CD14-positive monocyte (primary cell): Measurements from ENCODE around the gene SEPTIN8. TPM values are rescaled to one million over a fixed set of nuclear protein-coding genes. Genes with fewer than 3 reads are reported as not detected.
A peak's percentile ranks its signal among the peaks of the same experiment; 100 is the strongest.

Source experiments
- DNase-seq, 3 donors: peaks; one replicate each; pipeline ENCODE4 v3.0.0-alpha.2; 2011 to 2022
- H2AFZ ChIP-seq: 2 replicates; pipeline ENCODE4 v1.6.0; 2012; ENCODE audit warnings: mild to moderate bottlenecking, low read depth, low read length, inconsistent platforms; ENCODE audit not compliant: insufficient read depth, poor library complexity, severe bottlenecking
- H3K27ac ChIP-seq, 2 donors: 1 replicate in 1 of 2; 2 replicates in 1 of 2; pipeline ENCODE4 v1.5.1; 2012 to 2013; ENCODE audit warnings: low read length in 2 of 2, control low read depth in 1 of 2, inconsistent platforms in 1 of 2, low read depth in 1 of 2, mild to moderate bottlenecking in 1 of 2
- H3K27me3 ChIP-seq, 2 donors: one replicate each; pipeline versions ENCODE4 v1.6.0 to v1.6.1; 2011 to 2013; ENCODE audit warnings: low read length in 2 of 2; ENCODE audit not compliant: control insufficient read depth in 2 of 2, insufficient read depth in 2 of 2
- H3K36me3 ChIP-seq, 2 donors: replicated peaks in 1 of 2; 1 replicate in 1 of 2; 2 replicates in 1 of 2; pipeline versions ENCODE4 v1.5.1 to v1.6.1; 2012 to 2013; ENCODE audit warnings: low read length in 2 of 2, control low read depth in 1 of 2, inconsistent platforms in 1 of 2, mild to moderate bottlenecking in 1 of 2; ENCODE audit not compliant: insufficient read depth in 2 of 2, control insufficient read depth in 1 of 2
- H3K4me1 ChIP-seq, 2 donors: 1 replicate in 1 of 2; 2 replicates in 1 of 2; pipeline versions ENCODE4 v1.5.1 to v1.6.1; 2012 to 2013; ENCODE audit warnings: low read length in 2 of 2, control low read depth in 1 of 2, inconsistent platforms in 1 of 2, mild to moderate bottlenecking in 1 of 2, moderate library complexity in 1 of 2; ENCODE audit not compliant: insufficient read depth in 2 of 2, control insufficient read depth in 1 of 2
- H3K4me2 ChIP-seq: replicated peaks from 2 replicates; pipeline ENCODE3; 2012; ENCODE audit warnings: low read length, moderate library complexity, mild to moderate bottlenecking; ENCODE audit not compliant: poor library complexity, severe bottlenecking; ENCODE audit errors: extremely low read depth
- H3K4me3 ChIP-seq, 3 experiments: fragments of 200-600 bp in 1 of 3; sonication (generic) in 1 of 3; replicated peaks in 1 of 3; 1 replicate in 2 of 3; 2 replicates in 1 of 3; pipeline ENCODE4 v1.5.1; 2011 to 2013; ENCODE audit warnings: low read length in 3 of 3, mild to moderate bottlenecking in 3 of 3, control low read depth in 2 of 3, low read depth in 2 of 3, inconsistent platforms in 1 of 3, moderate library complexity in 1 of 3
- H3K79me2 ChIP-seq: 2 replicates; pipeline ENCODE4 v1.6.0; 2012; ENCODE audit warnings: mild to moderate bottlenecking, control low read depth, inconsistent platforms, low read length, moderate library complexity; ENCODE audit not compliant: insufficient read depth
- H3K9ac ChIP-seq: 2 replicates; pipeline ENCODE4 v1.6.0; 2017; ENCODE audit warnings: low read length, mild to moderate bottlenecking; ENCODE audit not compliant: insufficient read depth, poor library complexity, severe bottlenecking
- H3K9me3 ChIP-seq, 2 donors: replicated peaks in 1 of 2; 1 replicate in 1 of 2; 2 replicates in 1 of 2; pipeline versions ENCODE4 v1.5.1 to v1.6.1; 2012 to 2013; ENCODE audit warnings: low read length in 2 of 2, control low read depth in 1 of 2; ENCODE audit not compliant: control insufficient read depth in 1 of 2, insufficient read depth in 1 of 2
- H4K20me1 ChIP-seq: 2 replicates; pipeline ENCODE4 v1.6.0; 2012; ENCODE audit warnings: mild to moderate bottlenecking, low read length, control low read depth, moderate library complexity; ENCODE audit not compliant: insufficient read depth
- H3K27ac Mint-ChIP-seq, 7 donors: one replicate each; pipeline ENCODE4 v1.8.0; 2020; ENCODE audit warnings: mild to moderate bottlenecking in 7 of 7, mixed read lengths in 7 of 7, moderate library complexity in 6 of 7, inconsistent platforms in 2 of 7
- H3K27me3 Mint-ChIP-seq, 3 donors: one replicate each; pipeline ENCODE4 v1.8.0; 2021 to 2022; ENCODE audit warnings: low read depth in 3 of 3, mild to moderate bottlenecking in 3 of 3, mixed read lengths in 3 of 3, moderate library complexity in 3 of 3, inconsistent platforms in 1 of 3
- H3K36me3 Mint-ChIP-seq, 2 donors: one replicate each; pipeline ENCODE4 v1.8.0; 2020; ENCODE audit warnings: mixed read lengths in 2 of 2, inconsistent platforms in 1 of 2, mild to moderate bottlenecking in 1 of 2
- H3K4me1 Mint-ChIP-seq: one replicate; pipeline ENCODE4 v1.8.0; 2020; ENCODE audit warnings: mild to moderate bottlenecking, mixed read lengths
- H3K4me3 Mint-ChIP-seq, 2 donors: one replicate each; pipeline ENCODE4 v1.8.0; 2020; ENCODE audit warnings: mild to moderate bottlenecking in 2 of 2, mixed read lengths in 2 of 2, moderate library complexity in 1 of 2
- H3K9me3 Mint-ChIP-seq, 7 donors: one replicate each; pipeline ENCODE4 v1.8.0; 2020 to 2022; ENCODE audit warnings: mixed read lengths in 7 of 7, mild to moderate bottlenecking in 6 of 7, moderate library complexity in 6 of 7, inconsistent platforms in 2 of 7
- WGBS: methylation state at CpG from one replicate; pipeline ENCODE4 v1.1.5; 2013; ENCODE audit warnings: missing lambda C conversion rate; ENCODE audit not compliant: insufficient coverage; 5-methylcytosine and 5-hydroxymethylcytosine counted together
- intact Hi-C, 2 donors: fragments of 100-400 bp; cut with micrococcal nuclease; formaldehyde crosslinking; loops; one replicate each; pipeline versions ENCODE4 v1.15.0 to v1.15.1; 2023
- polyA plus RNA-seq, 3 donors: library from polyadenylated mRNA; depleted of rRNA in 1 of 3; unstranded in 2 of 3; stranded (reverse) in 1 of 3; fragments of 300-500 nt in 2 of 3; fragments of >200 nt in 1 of 3; fragmentation: Illumina TruSeq in 2 of 3; gene quantifications; 1 replicate in 2 of 3; 2 replicates in 1 of 3; pipeline ENCODE4 v1.2.3, GENCODE V29; 2012 to 2021
- TF ChIP-seq, protein P1 (sequence below): fragments of 200-600 bp; IDR thresholded peaks from one replicate; pipeline ENCODE4 v1.8.0; 2022; ENCODE audit warnings: antibody characterized with exemption, mild to moderate bottlenecking

SEPTIN8 gene
- polyA plus RNA-seq, 3 donors, result 0.36 to 5.0 (median 0.54) TPM

DNA sequence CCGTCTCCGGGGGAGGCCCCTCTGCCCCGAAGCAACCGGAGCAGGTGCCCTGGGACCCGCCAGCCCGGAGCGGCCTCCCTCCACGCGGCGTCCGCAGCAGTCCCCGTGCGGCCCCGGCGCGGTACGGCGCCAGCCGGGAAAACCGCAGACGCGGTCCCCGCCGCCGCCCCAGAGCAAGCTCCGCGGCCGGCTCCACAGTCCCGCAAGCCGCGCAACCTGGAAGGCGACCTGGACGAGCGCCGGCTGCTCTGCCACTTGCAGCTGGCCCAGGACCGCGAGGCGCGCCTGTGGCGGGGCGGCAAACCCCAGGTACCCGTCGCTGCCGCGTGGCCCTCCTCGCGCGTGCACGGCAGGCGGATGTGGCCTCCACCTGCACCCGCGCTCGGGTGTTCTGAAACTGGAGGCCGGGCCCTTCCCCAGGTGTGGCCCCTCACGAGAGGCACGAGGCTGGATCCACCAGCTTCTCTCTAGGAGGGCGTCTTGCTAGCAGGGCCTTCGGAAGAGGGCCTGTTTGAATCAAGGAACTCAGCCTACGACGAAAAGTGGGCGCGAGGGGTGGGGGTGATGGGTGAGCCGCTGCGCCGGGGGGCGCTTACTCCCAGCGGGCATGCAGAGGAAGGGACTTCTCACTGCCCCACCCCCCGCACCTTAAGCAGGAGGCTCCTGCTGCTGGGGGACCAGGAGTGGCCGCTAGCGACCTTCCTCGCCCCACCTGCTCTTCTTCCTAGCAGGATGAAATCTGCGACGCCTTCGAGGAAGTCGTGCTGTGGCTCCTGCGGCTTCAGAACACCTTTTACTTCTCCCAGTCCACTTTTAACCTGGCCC is 29.2 kb downstream of the SEPTIN8 start:
- no peak overlapping the region for H3K9ac ChIP-seq
- H4K20me1 ChIP-seq, result no peaks in the 10 kb centered on the region
- intact Hi-C loops, result no loop called here
- H2AFZ ChIP-seq, result peak overlapping the region; percentile 71
- no peaks in the 10 kb centered on the region for H3K36me3 ChIP-seq
- DNase-seq, result no peak
- H3K4me2 ChIP-seq, result peak overlapping the region; percentile 71
- no peaks in the 10 kb centered on the region for H3K79me2 ChIP-seq
- 24% methylated on average over 57 of the region's 76 CpGs for WGBS
- peaks cover 0 to 23% of the 10 kb centered on the region in 2 donors for H3K9me3 ChIP-seq
- H3K27ac ChIP-seq, result no peak overlapping the region
- H3K4me3 Mint-ChIP-seq, result peak overlapping the region in 1 of 2 donors; percentile 73
- H3K27ac Mint-ChIP-seq, result no peak overlapping the region
- H3K36me3 Mint-ChIP-seq, result no peaks in the 10 kb centered on the region
- peaks cover 1 to 13% (median 4%) of the 10 kb centered on the region in 7 donors for H3K9me3 Mint-ChIP-seq
- H3K4me1 ChIP-seq, result peaks cover 5 to 12% of the 10 kb centered on the region in 2 donors
- peak overlapping the region in 1 of 3 experiments; percentile 57 for H3K4me3 ChIP-seq
- TF ChIP-seq, protein P1, sequence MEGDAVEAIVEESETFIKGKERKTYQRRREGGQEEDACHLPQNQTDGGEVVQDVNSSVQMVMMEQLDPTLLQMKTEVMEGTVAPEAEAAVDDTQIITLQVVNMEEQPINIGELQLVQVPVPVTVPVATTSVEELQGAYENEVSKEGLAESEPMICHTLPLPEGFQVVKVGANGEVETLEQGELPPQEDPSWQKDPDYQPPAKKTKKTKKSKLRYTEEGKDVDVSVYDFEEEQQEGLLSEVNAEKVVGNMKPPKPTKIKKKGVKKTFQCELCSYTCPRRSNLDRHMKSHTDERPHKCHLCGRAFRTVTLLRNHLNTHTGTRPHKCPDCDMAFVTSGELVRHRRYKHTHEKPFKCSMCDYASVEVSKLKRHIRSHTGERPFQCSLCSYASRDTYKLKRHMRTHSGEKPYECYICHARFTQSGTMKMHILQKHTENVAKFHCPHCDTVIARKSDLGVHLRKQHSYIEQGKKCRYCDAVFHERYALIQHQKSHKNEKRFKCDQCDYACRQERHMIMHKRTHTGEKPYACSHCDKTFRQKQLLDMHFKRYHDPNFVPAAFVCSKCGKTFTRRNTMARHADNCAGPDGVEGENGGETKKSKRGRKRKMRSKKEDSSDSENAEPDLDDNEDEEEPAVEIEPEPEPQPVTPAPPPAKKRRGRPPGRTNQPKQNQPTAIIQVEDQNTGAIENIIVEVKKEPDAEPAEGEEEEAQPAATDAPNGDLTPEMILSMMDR, result no peak
- H3K27me3 Mint-ChIP-seq, result peaks cover 57 to 76% (median 57%) of the 10 kb centered on the region in 3 donors
- peaks cover 40 to 58% of the 10 kb centered on the region in 2 donors for H3K27me3 ChIP-seq
- peaks cover 2% of the 10 kb centered on the region for H3K4me1 Mint-ChIP-seq

DNA sequence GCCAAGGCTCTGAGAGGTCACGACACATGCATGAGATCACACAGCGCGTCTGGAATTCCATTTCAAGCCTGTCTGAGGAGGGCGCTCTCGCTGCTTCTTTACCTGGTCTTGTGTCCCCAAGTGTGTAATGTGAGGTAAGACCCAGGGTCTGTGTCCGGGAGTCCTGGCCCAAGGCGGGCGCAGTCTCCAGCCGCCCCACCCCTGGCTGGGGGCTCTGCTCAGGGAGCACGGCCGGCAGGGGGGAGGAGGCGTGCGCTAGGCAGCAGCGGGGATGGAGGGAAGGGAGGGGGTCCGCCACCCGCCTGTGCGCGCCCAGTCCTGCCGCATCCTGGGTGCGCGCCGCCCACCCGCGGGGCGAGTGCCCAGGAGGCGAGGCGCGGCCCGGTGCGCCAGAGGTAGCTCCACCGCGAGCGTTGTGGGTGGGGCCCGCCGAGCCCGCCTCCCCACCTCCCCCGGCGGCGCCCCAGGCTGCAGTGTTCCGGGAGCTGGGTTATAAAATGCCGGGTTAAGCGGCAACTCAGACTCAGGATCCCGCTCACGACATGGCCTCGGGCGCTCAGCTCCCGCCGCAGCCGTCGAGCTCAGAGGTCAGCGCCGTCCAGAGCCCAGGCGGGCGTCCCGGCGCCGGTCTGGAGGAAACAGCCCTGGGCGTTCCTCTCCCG is 30.0 kb downstream of the SEPTIN8 start, which contains the start of gene CCNI2:
Gene CCNI2 (plus strand): TSS at position 473 of the 662 bp plus-strand sequence. CDS start 70 bp downstream, at position 543.
- Mint-ChIP-seq H3K4me1 (peaks cover 2% of the 10 kb centered on the region), H3K27ac (peak within 1 kb of the TSS in 1 of 7 donors; percentile 1)
- no peak within 1 kb of the TSS for H3K27ac ChIP-seq

More for the DNA sequence above, 30.0 kb downstream of the SEPTIN8 start, which contains the start of gene CCNI2:
- WGBS, result 2% methylated on average over 59 of the region's 59 CpGs
- no peaks in the 10 kb centered on the region for H3K36me3 ChIP-seq
- no peak for DNase-seq
- intact Hi-C loops, result no loop called here
- H3K9ac ChIP-seq, result no peak within 1 kb of the TSS
- H3K4me1 ChIP-seq, result peaks cover 5 to 12% of the 10 kb centered on the region in 2 donors
- Mint-ChIP-seq H3K9me3 (peaks cover 2 to 15% (median 8%) of the 10 kb centered on the region in 7 donors), H3K36me3 (no peaks in the 10 kb centered on the region), H3K27me3 (peaks cover 59 to 81% (median 62%) of the 10 kb centered on the region in 3 donors), H3K4me3 (peak within 1 kb of the TSS; percentile 47 to 75)
- H2AFZ ChIP-seq, result peak within 1 kb of the TSS; percentile 71
- H3K4me3 ChIP-seq, result peak within 1 kb of the TSS in 1 of 3 experiments; percentile 57
- H4K20me1 ChIP-seq, result no peaks in the 10 kb centered on the region
- H3K4me2 ChIP-seq, result peak within 1 kb of the TSS; percentile 71
- peaks cover 5 to 27% of the 10 kb centered on the region in 2 donors for H3K9me3 ChIP-seq
- TF ChIP-seq, protein P1, result peak; percentile 7
- no peaks in the 10 kb centered on the region for H3K79me2 ChIP-seq
- H3K27me3 ChIP-seq, result peaks cover 40 to 64% of the 10 kb centered on the region in 2 donors
